ENCODE measurements around the gene SACM1L. TPM values are rescaled to one million over a fixed set of nuclear protein-coding genes. Genes with fewer than 3 reads are reported as not detected.
"Not testable (repeated sequence)": the region's sequence is repeated elsewhere in the genome, so short reads cannot be mapped to it uniquely, and the experiment has no call there.

SACM1L gene
- total RNA-seq, 1 experiment from 2014 or later: 51.0 TPM

GRCh38 chr3:45754461-45754860 is 65.3 kb downstream of the SACM1L start:
- no peaks in the 10 kb centered on the region for H3K27me3 Mint-ChIP-seq (ENCODE audit: insufficient read depth, unreplicated experiment)
- no TSS peak for BruUV-seq (replicated peaks)
- no peak for DNase-seq
- peaks cover 13% of the 10 kb centered on the region for H3K4me1 Mint-ChIP-seq (ENCODE audit: low read depth, unreplicated experiment)
- peaks cover 4% of the 10 kb centered on the region for H3K36me3 Mint-ChIP-seq (ENCODE audit: insufficient read depth, unreplicated experiment)
- H3K4me3 Mint-ChIP-seq (ENCODE audit: unreplicated experiment): no peak overlapping the region
- no peak overlapping the region for H3K27ac Mint-ChIP-seq (ENCODE audit: unreplicated experiment)
- Histone ChIP-seq H3K4me1 (peaks cover 12% of the 10 kb centered on the region), H3K4me3 (ENCODE audit: low read depth, low read length) (no peak overlapping the region), H3K9me3 (no peaks in the 10 kb centered on the region), H3K36me3 (ENCODE audit: control insufficient read depth, insufficient read depth, low read length) (no peaks in the 10 kb centered on the region), H3K27me3 (replicated peaks; ENCODE audit: control insufficient read depth, insufficient read depth, low read length) (no peaks in the 10 kb centered on the region)
- ChIA-PET CTCF (no interaction called here), POLR2A (no interaction called here)
- H3K9me3 Mint-ChIP-seq (ENCODE audit: unreplicated experiment): no peaks in the 10 kb centered on the region
- intact Hi-C loops (cut with micrococcal nuclease; ENCODE audit: unreplicated experiment): no loop called here
- TF ChIP-seq CTCF (IDR thresholded peaks at IDR 0.05; ENCODE audit: insufficient read depth in 1 of 2, low read depth in 1 of 2, low read length in 1 of 2, severe bottlenecking in 1 of 2, unreplicated experiment in 1 of 2): no peak

DNA sequence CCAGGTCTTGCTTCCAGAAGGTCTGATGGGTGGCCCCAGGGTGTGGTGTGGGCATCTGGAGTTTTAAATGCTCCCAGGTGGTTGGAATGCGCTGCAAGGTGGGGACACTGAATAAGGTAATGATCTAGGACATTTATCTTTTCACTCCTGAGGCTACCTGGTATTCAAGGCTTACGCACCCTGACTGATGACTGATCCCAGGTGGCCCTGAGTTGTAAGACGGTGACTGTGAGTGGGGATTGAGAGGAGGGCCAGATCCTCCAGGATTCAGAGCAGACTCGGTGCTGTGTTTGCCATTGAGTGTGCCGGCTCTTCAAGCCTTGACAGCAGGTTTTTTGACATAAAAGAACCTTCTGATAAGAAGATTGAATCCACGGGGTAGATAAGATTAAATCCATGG is 66.9 kb downstream of the SACM1L start:
- Mint-ChIP-seq H3K4me3 (ENCODE audit: unreplicated experiment) (no peak overlapping the region), H3K36me3 (ENCODE audit: insufficient read depth, unreplicated experiment) (peaks cover 4% of the 10 kb centered on the region), H3K27me3 (ENCODE audit: insufficient read depth, unreplicated experiment) (no peaks in the 10 kb centered on the region), H3K4me1 (ENCODE audit: low read depth, unreplicated experiment) (peaks cover 13% of the 10 kb centered on the region), H3K9me3 (ENCODE audit: unreplicated experiment) (no peaks in the 10 kb centered on the region), H3K27ac (ENCODE audit: unreplicated experiment) (no peak overlapping the region)
- no peak for TF ChIP-seq CTCF (IDR thresholded peaks at IDR 0.05; ENCODE audit: insufficient read depth in 1 of 2, low read depth in 1 of 2, low read length in 1 of 2, severe bottlenecking in 1 of 2, unreplicated experiment in 1 of 2)
- Histone ChIP-seq H3K9me3 (no peaks in the 10 kb centered on the region), H3K36me3 (ENCODE audit: control insufficient read depth, insufficient read depth, low read length) (no peaks in the 10 kb centered on the region), H3K27me3 (replicated peaks; ENCODE audit: control insufficient read depth, insufficient read depth, low read length) (no peaks in the 10 kb centered on the region), H3K4me3 (ENCODE audit: low read depth, low read length) (no peak overlapping the region), H3K4me1 (peaks cover 12% of the 10 kb centered on the region)
- POLR2A ChIA-PET: no interaction called here
- CTCF ChIA-PET: no interaction called here
- no TSS peak for BruUV-seq (replicated peaks)
- no peak for DNase-seq
- intact Hi-C loops (cut with micrococcal nuclease; ENCODE audit: unreplicated experiment): no loop called here

- DNase-seq; H3K9me3 ChIP-seq; H3K36me3 ChIP-seq (ENCODE audit: control insufficient read depth, insufficient read depth, low read length); H3K27ac Mint-ChIP-seq (ENCODE audit: unreplicated experiment); BruUV-seq (replicated peaks); POLR2A ChIA-PET; CTCF ChIA-PET; intact Hi-C loops (cut with micrococcal nuclease; ENCODE audit: unreplicated experiment); H3K4me3 ChIP-seq (ENCODE audit: low read depth, low read length); H3K4me3 Mint-ChIP-seq (ENCODE audit: unreplicated experiment); H3K27me3 ChIP-seq (replicated peaks; ENCODE audit: control insufficient read depth, insufficient read depth, low read length); H3K36me3 Mint-ChIP-seq (ENCODE audit: insufficient read depth, unreplicated experiment); H3K27me3 Mint-ChIP-seq (ENCODE audit: insufficient read depth, unreplicated experiment); H3K9me3 Mint-ChIP-seq (ENCODE audit: unreplicated experiment): not testable (repeated sequence)
- peaks cover 20% of the 10 kb centered on the region for H3K4me1 Mint-ChIP-seq (ENCODE audit: low read depth, unreplicated experiment)
- peaks cover 16% of the 10 kb centered on the region for H3K4me1 ChIP-seq
These were observed 67.9 kb downstream of the SACM1L start for GRCh38 chr3:45757141-45757540.

DNA sequence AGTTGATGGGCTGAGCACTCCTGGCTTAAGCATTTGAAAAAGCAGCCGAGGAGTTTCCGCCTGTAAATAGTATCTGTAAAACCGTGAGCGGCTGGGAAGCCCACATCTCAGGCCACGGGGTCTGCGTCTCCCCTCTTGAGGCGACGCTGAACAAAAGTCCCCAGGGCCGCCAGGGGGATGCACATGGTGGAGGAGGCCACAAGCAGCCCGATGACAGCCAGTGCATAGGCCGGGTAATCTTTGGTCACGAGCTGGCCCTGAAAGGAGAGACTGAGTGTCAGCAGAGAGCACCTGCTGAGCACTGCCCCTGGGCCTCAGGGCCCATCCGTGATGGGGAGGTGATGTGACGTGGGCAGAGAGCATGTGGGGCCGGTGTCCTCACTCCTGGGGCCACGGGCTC is 69.7 kb downstream of the SACM1L start:
- no TSS peak for BruUV-seq (replicated peaks)
- no peaks in the 10 kb centered on the region for H3K27me3 Mint-ChIP-seq (ENCODE audit: insufficient read depth, unreplicated experiment)
- peaks cover under 1% of the 10 kb centered on the region for H3K36me3 Mint-ChIP-seq (ENCODE audit: insufficient read depth, unreplicated experiment)
- peaks cover 20% of the 10 kb centered on the region for H3K4me1 Mint-ChIP-seq (ENCODE audit: low read depth, unreplicated experiment)
- Histone ChIP-seq H3K4me1 (peaks cover 18% of the 10 kb centered on the region), H3K9me3 (no peaks in the 10 kb centered on the region), H3K4me3 (ENCODE audit: low read depth, low read length) (no peak overlapping the region), H3K36me3 (ENCODE audit: control insufficient read depth, insufficient read depth, low read length) (no peaks in the 10 kb centered on the region), H3K27me3 (replicated peaks; ENCODE audit: control insufficient read depth, insufficient read depth, low read length) (no peaks in the 10 kb centered on the region)
- no peak overlapping the region for H3K4me3 Mint-ChIP-seq (ENCODE audit: unreplicated experiment)
- no peaks in the 10 kb centered on the region for H3K9me3 Mint-ChIP-seq (ENCODE audit: unreplicated experiment)
- no peak for DNase-seq
- intact Hi-C loops (cut with micrococcal nuclease; ENCODE audit: unreplicated experiment): no loop called here
- no peak overlapping the region for H3K27ac Mint-ChIP-seq (ENCODE audit: unreplicated experiment)
- no peak for TF ChIP-seq CTCF (IDR thresholded peaks at IDR 0.05; ENCODE audit: insufficient read depth in 1 of 2, low read depth in 1 of 2, low read length in 1 of 2, severe bottlenecking in 1 of 2, unreplicated experiment in 1 of 2)
- CTCF ChIA-PET: interaction anchor here (1.0 kb wide), 1 partner anchor 74 kb away, joined by 4 read pairs; no protein-coding TSS in a partner anchor
- POLR2A ChIA-PET: no interaction called here

All from Caco-2 (cell line).